MM.1S (cell line): ENCODE measurements around the gene TMEM255A.

Source experiments
- DNase-seq: peaks from one replicate; pipeline ENCODE4 v3.0.0-alpha.2; 2015
- H2AFZ ChIP-seq: fragments of 300-600 bp; sonication (generic); 2 replicates; pipeline ENCODE4 v1.6.0; 2016; ENCODE audit warnings: antibody characterized with exemption, low read length
- H3F3A ChIP-seq: fragments of 300-600 bp; sonication (generic); 2 replicates; pipeline ENCODE4 v1.6.1; 2016; ENCODE audit warnings: mild to moderate bottlenecking, antibody characterized with exemption, low read length, moderate library complexity, mixed read lengths; ENCODE audit not compliant: insufficient read depth
- H3K27ac ChIP-seq: fragments of 300-600 bp; sonication (generic); 2 replicates; pipeline ENCODE4 v1.5.1; 2016; ENCODE audit warnings: mild to moderate bottlenecking, low read length
- H3K27me3 ChIP-seq: fragments of 300-600 bp; sonication (generic); replicated peaks from 2 replicates; pipeline ENCODE4 v1.6.0; 2016; ENCODE audit warnings: low read length; ENCODE audit not compliant: insufficient read depth
- H3K36me3 ChIP-seq: fragments of 300-600 bp; sonication (generic); replicated peaks from 2 replicates; pipeline ENCODE4 v1.6.1; 2016; ENCODE audit warnings: mild to moderate bottlenecking, low read length, mixed read lengths; ENCODE audit not compliant: insufficient read depth
- H3K4me1 ChIP-seq: fragments of 300-600 bp; sonication (generic); 2 replicates; pipeline ENCODE4 v1.6.1; 2016; ENCODE audit warnings: low read length, mixed read lengths
- H3K4me2 ChIP-seq: fragments of 300-600 bp; sonication (generic); 2 replicates; pipeline ENCODE4 v1.6.0; 2016; ENCODE audit warnings: low read depth, low read length
- H3K4me3 ChIP-seq: fragments of 300-600 bp; sonication (generic); 2 replicates; pipeline ENCODE4 v1.5.1; 2016; ENCODE audit warnings: low read length, mixed read lengths
- H3K79me2 ChIP-seq: fragments of 300-600 bp; sonication (generic); 2 replicates; pipeline ENCODE4 v1.6.1; 2016; ENCODE audit warnings: mixed run types, low read length, mixed read lengths
- H3K9ac ChIP-seq: fragments of 300-600 bp; sonication (generic); 2 replicates; pipeline ENCODE4 v1.6.1; 2016; ENCODE audit warnings: low read length, mixed read lengths
- H3K9me2 ChIP-seq: fragments of 300-600 bp; sonication (generic); replicated peaks from 2 replicates; pipeline ENCODE4 v1.6.1; 2016; ENCODE audit warnings: mild to moderate bottlenecking, low read length, mixed read lengths; ENCODE audit not compliant: insufficient read depth
- H3K9me3 ChIP-seq: fragments of 300-600 bp; sonication (generic); replicated peaks from 2 replicates; pipeline ENCODE4 v1.6.1; 2016; ENCODE audit warnings: mild to moderate bottlenecking, low read length, mixed read lengths; ENCODE audit not compliant: insufficient read depth
- H4K20me1 ChIP-seq: fragments of 300-600 bp; sonication (generic); 2 replicates; pipeline ENCODE4 v1.6.1; 2016; ENCODE audit warnings: mild to moderate bottlenecking, low read length, moderate library complexity, mixed read lengths; ENCODE audit not compliant: insufficient read depth
- CTCF ChIP-seq: fragments of 300-600 bp; sonication (generic); IDR thresholded peaks from 2 replicates; pipeline ENCODE4 v1.5.1; 2016; ENCODE audit warnings: antibody characterized with exemption, low read length, mixed read lengths
- EZH2 ChIP-seq: fragments of 300-600 bp; sonication (generic); optimal IDR thresholded peaks from 2 replicates; pipeline ENCODE3; 2017; ENCODE audit warnings: low read depth, mild to moderate bottlenecking, antibody characterized with exemption, low read length, mixed read lengths
- EZH2phosphoT487 ChIP-seq: fragments of 300-600 bp; sonication (generic); IDR thresholded peaks from 2 replicates; pipeline ENCODE4 v1.6.1; 2018; ENCODE audit warnings: antibody characterized with exemption, low read length

Gene TMEM255A

GRCh38 chrX:120335289-120335688 is 24.0 kb upstream of the TMEM255A start:
- Histone ChIP-seq H3K36me3 (no peaks in the 10 kb centered on the region), H3K9me3 (no peaks in the 10 kb centered on the region), H3K9ac (no peak overlapping the region), H3K4me3 (no peak overlapping the region), H3K9me2 (no peaks in the 10 kb centered on the region), H3F3A (no peaks in the 10 kb centered on the region), H2AFZ (no peak overlapping the region), H3K27me3 (no peaks in the 10 kb centered on the region), H3K79me2 (no peaks in the 10 kb centered on the region), H3K4me2 (no peak overlapping the region), H4K20me1 (no peaks in the 10 kb centered on the region), H3K4me1 (no peaks in the 10 kb centered on the region), H3K27ac (no peak overlapping the region)
- TF ChIP-seq CTCF: no peak
- TF ChIP-seq EZH2phosphoT487: no peak
- TF ChIP-seq EZH2: no peak
- DNase-seq: no peak

GRCh38 chrX:120334603-120335002 is 23.3 kb upstream of the TMEM255A start:
- Histone ChIP-seq H3K27me3 (no peaks in the 10 kb centered on the region), H3K36me3 (no peaks in the 10 kb centered on the region), H3K79me2 (no peaks in the 10 kb centered on the region), H3K27ac (no peak overlapping the region), H3K9ac (no peak overlapping the region), H3K4me2 (no peak overlapping the region), H3K9me3 (no peaks in the 10 kb centered on the region), H2AFZ (no peak overlapping the region), H4K20me1 (no peaks in the 10 kb centered on the region), H3K9me2 (no peaks in the 10 kb centered on the region), H3F3A (no peaks in the 10 kb centered on the region), H3K4me1 (no peaks in the 10 kb centered on the region), H3K4me3 (no peak overlapping the region)
- no peak for TF ChIP-seq CTCF
- TF ChIP-seq EZH2: no peak
- TF ChIP-seq EZH2phosphoT487: no peak
- no peak for DNase-seq

DNA sequence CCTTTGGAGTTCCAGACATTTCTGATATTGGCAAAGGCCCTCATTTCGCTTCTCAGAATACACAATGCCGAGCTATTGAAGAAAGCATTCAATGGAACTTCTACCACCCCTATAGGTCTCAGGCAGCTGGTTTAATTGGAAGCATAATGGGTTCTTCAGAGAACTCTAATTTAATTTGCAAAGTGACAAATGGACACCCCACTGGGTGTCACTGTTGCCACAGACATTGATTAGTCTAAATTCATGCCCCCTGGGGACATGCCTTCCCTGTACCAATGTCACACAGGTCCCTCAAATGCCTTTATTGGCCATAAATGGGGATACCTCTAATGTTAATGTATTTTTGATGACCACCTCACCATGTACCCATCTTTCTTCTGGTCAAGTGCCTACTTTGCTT is 22.9 kb upstream of the TMEM255A start:
- Histone ChIP-seq H4K20me1 (no peaks in the 10 kb centered on the region), H2AFZ (no peak overlapping the region), H3K9me2 (no peaks in the 10 kb centered on the region), H3K79me2 (no peaks in the 10 kb centered on the region), H3K9me3 (no peaks in the 10 kb centered on the region), H3F3A (no peaks in the 10 kb centered on the region), H3K27me3 (no peaks in the 10 kb centered on the region), H3K4me2 (no peak overlapping the region), H3K4me1 (no peaks in the 10 kb centered on the region), H3K27ac (no peak overlapping the region), H3K36me3 (no peaks in the 10 kb centered on the region), H3K9ac (no peak overlapping the region), H3K4me3 (no peak overlapping the region)
- no peak for TF ChIP-seq CTCF
- TF ChIP-seq EZH2phosphoT487: no peak
- no peak for TF ChIP-seq EZH2
- no peak for DNase-seq
